Loucy (cell line): ENCODE measurements around the gene RGS11.

ENCODE experiments used
- H2AFZ ChIP-seq: fragments of 200-600 bp; sonication (generic); 2 replicates; pipeline ENCODE4 v1.6.0; 2016; ENCODE audit warnings: antibody characterized with exemption, mild to moderate bottlenecking, low read length, moderate library complexity
- H3F3A ChIP-seq: fragments of 200-600 bp; 2 replicates; pipeline ENCODE4 v1.6.0; 2016; ENCODE audit warnings: antibody characterized with exemption, low read depth, mild to moderate bottlenecking
- H3K27me3 ChIP-seq: fragments of 200-600 bp; sonication (generic); 2 replicates; pipeline ENCODE4 v1.6.1; 2014; ENCODE audit warnings: low read length, mild to moderate bottlenecking; ENCODE audit not compliant: insufficient read depth, poor library complexity, severe bottlenecking
- H3K36me3 ChIP-seq: fragments of 200-600 bp; sonication (generic); 2 replicates; pipeline ENCODE4 v1.6.1; 2016; ENCODE audit warnings: low read length; ENCODE audit not compliant: insufficient read depth
- H3K4me1 ChIP-seq: fragments of 200-600 bp; sonication (generic); 2 replicates; pipeline ENCODE4 v1.5.1; 2014; ENCODE audit warnings: low read length, mild to moderate bottlenecking; ENCODE audit not compliant: insufficient read depth, poor library complexity, severe bottlenecking
- H3K4me2 ChIP-seq: fragments of 200-600 bp; sonication (generic); 2 replicates; pipeline ENCODE4 v1.6.0; 2014; ENCODE audit warnings: antibody characterized with exemption, low read length, low read depth, mild to moderate bottlenecking; ENCODE audit not compliant: poor library complexity, severe bottlenecking
- H3K4me3 ChIP-seq: fragments of 200-600 bp; sonication (generic); 2 replicates; pipeline ENCODE4 v1.5.1; 2014; ENCODE audit warnings: low read length, mild to moderate bottlenecking, mixed read lengths; ENCODE audit not compliant: poor library complexity, severe bottlenecking
- H3K79me2 ChIP-seq: fragments of 200-600 bp; sonication (generic); 2 replicates; pipeline ENCODE4 v1.6.1; 2014; ENCODE audit warnings: low read length; ENCODE audit not compliant: insufficient read depth
- H3K9ac ChIP-seq: fragments of 200-600 bp; sonication (generic); 2 replicates; pipeline ENCODE4 v1.6.0; 2014; ENCODE audit warnings: mild to moderate bottlenecking, low read depth, low read length, moderate library complexity; ENCODE audit not compliant: poor library complexity, severe bottlenecking
- H3K9me2 ChIP-seq: fragments of 200-600 bp; sonication (generic); replicated peaks from 2 replicates; pipeline ENCODE4 v1.6.1; 2016; ENCODE audit warnings: low read depth, low read length, mixed read lengths
- H3K9me3 ChIP-seq: fragments of 200-600 bp; sonication (generic); 2 replicates; pipeline ENCODE4 v1.6.1; 2014; ENCODE audit warnings: mild to moderate bottlenecking, antibody characterized with exemption, low read length, low read depth; ENCODE audit not compliant: insufficient read depth
- H4K20me1 ChIP-seq: fragments of 200-600 bp; sonication (generic); 2 replicates; pipeline ENCODE4 v1.6.0; 2014; ENCODE audit warnings: antibody characterized with exemption, low read length, mild to moderate bottlenecking; ENCODE audit not compliant: insufficient read depth, poor library complexity, severe bottlenecking
- CTCF ChIP-seq: fragments of 200-600 bp; sonication (generic); conservative IDR thresholded peaks from 2 replicates; pipeline ENCODE4 v1.5.1; 2014; ENCODE audit warnings: mild to moderate bottlenecking, antibody characterized with exemption, low read length
- EZH2phosphoT487 ChIP-seq: fragments of 200-600 bp; IDR thresholded peaks from 2 replicates; pipeline ENCODE4 v1.6.1; 2018; ENCODE audit warnings: antibody characterized with exemption, mild to moderate bottlenecking, moderate library complexity, borderline replicate concordance

RGS11 gene

GRCh38 chr16:266258-267164 lies 9.2 kb downstream of the RGS11 start:
- H3K4me3 ChIP-seq = no peak overlapping the region
- no peaks in the 10 kb centered on the region for H3K27me3 ChIP-seq
- no peaks in the 10 kb centered on the region for H3K79me2 ChIP-seq
- no peak for TF ChIP-seq CTCF
- no peak for TF ChIP-seq EZH2phosphoT487
- H3K9me3 ChIP-seq = no peaks in the 10 kb centered on the region
- H3K36me3 ChIP-seq = no peaks in the 10 kb centered on the region
- H4K20me1 ChIP-seq = no peaks in the 10 kb centered on the region
- H3K4me2 ChIP-seq = no peak overlapping the region
- no peaks in the 10 kb centered on the region for H3F3A ChIP-seq
- no peaks in the 10 kb centered on the region for H3K4me1 ChIP-seq
- no peak overlapping the region for H2AFZ ChIP-seq
- no peaks in the 10 kb centered on the region for H3K9me2 ChIP-seq
- H3K9ac ChIP-seq = no peak overlapping the region

GRCh38 chr16:265711-266110 lies 10.0 kb downstream of the RGS11 start:
- no peaks in the 10 kb centered on the region for H3K36me3 ChIP-seq
- no peak overlapping the region for H3K9ac ChIP-seq
- H4K20me1 ChIP-seq = no peaks in the 10 kb centered on the region

GRCh38 chr16:265002-265529 lies 10.7 kb downstream of the RGS11 start:
- H3K4me3 ChIP-seq = no peak overlapping the region
- TF ChIP-seq EZH2phosphoT487 (no peak), CTCF (no peak)
- H3K4me1 ChIP-seq = no peaks in the 10 kb centered on the region
- H3K4me2 ChIP-seq = no peak overlapping the region
- H3K36me3 ChIP-seq = no peaks in the 10 kb centered on the region
- H4K20me1 ChIP-seq = no peaks in the 10 kb centered on the region
- no peaks in the 10 kb centered on the region for H3K79me2 ChIP-seq
- no peak overlapping the region for H2AFZ ChIP-seq
- no peaks in the 10 kb centered on the region for H3F3A ChIP-seq
- no peaks in the 10 kb centered on the region for H3K27me3 ChIP-seq
- no peak overlapping the region for H3K9ac ChIP-seq
- no peaks in the 10 kb centered on the region for H3K9me3 ChIP-seq
- H3K9me2 ChIP-seq = no peaks in the 10 kb centered on the region

More at GRCh38 chr16:265711-266110, 10.0 kb downstream of the RGS11 start:
- no peaks in the 10 kb centered on the region for H3K27me3 ChIP-seq
- no peaks in the 10 kb centered on the region for H3K9me3 ChIP-seq
- no peaks in the 10 kb centered on the region for H3K9me2 ChIP-seq
- H3F3A ChIP-seq = no peaks in the 10 kb centered on the region
- no peak overlapping the region for H2AFZ ChIP-seq
- no peak for TF ChIP-seq CTCF
- no peak for TF ChIP-seq EZH2phosphoT487
- H3K4me2 ChIP-seq = no peak overlapping the region
- no peaks in the 10 kb centered on the region for H3K79me2 ChIP-seq
- H3K4me3 ChIP-seq = no peak overlapping the region
- H3K4me1 ChIP-seq = no peaks in the 10 kb centered on the region
